Neural cell (in vitro differentiated cells): ENCODE results near the gene UQCRHL. TPM values are rescaled to one million over a fixed set of nuclear protein-coding genes. Genes with fewer than 3 reads are reported as not detected.

ENCODE experiments used
- H2AFZ ChIP-seq: fragments of 200-600, 300-800 bp; sonication (generic), shearing (Covaris generic); 2 replicates; pipeline ENCODE4 v1.6.0; 2014; ENCODE audit warnings: low read depth, mild to moderate bottlenecking, antibody characterized with exemption, low read length, moderate library complexity
- H3F3A ChIP-seq: fragments of 200-600 bp; shearing (Covaris generic); 2 replicates; pipeline ENCODE4 v1.6.1; 2016; ENCODE audit warnings: mild to moderate bottlenecking, moderate library complexity, mixed read lengths, antibody characterized with exemption, low read length; ENCODE audit not compliant: insufficient read depth, poor library complexity, severe bottlenecking
- H3K27ac ChIP-seq: fragments of 200-600, 300-800 bp; sonication (generic), shearing (Covaris generic); 2 replicates; pipeline ENCODE4 v1.5.1; 2014; ENCODE audit warnings: mild to moderate bottlenecking, low read length, moderate library complexity
- H3K27me3 ChIP-seq: fragments of 300-800, 200-600 bp; sonication (generic), shearing (Covaris generic); 2 replicates; pipeline ENCODE4 v1.6.0; 2014; ENCODE audit warnings: mild to moderate bottlenecking, low read depth, low read length, moderate library complexity; ENCODE audit not compliant: insufficient read depth
- H3K36me3 ChIP-seq: fragments of 300-800, 200-600 bp; sonication (generic), shearing (Covaris generic); 2 replicates; pipeline ENCODE4 v1.5.1; 2014; ENCODE audit warnings: mild to moderate bottlenecking, antibody characterized with exemption, low read length, moderate library complexity; ENCODE audit not compliant: insufficient read depth
- H3K4me2 ChIP-seq: fragments of 300-800, 200-600 bp; sonication (generic), shearing (Covaris generic); 2 replicates; pipeline ENCODE4 v1.6.0; 2014; ENCODE audit warnings: mild to moderate bottlenecking, low read length
- H3K4me3 ChIP-seq: fragments of 300-800, 200-600 bp; sonication (generic), shearing (Covaris generic); 2 replicates; pipeline ENCODE4 v1.5.1; 2014; ENCODE audit warnings: mild to moderate bottlenecking, low read length, moderate library complexity
- H3K79me2 ChIP-seq: fragments of 200-600 bp; shearing (Covaris generic); replicated peaks from 2 replicates; pipeline ENCODE4 v1.6.0; 2014; ENCODE audit warnings: mild to moderate bottlenecking, low read length, moderate library complexity; ENCODE audit not compliant: insufficient read depth
- H3K9ac ChIP-seq: fragments of 300-800, 200-600 bp; sonication (generic), shearing (Covaris generic); 2 replicates; pipeline ENCODE4 v1.6.1; 2016; ENCODE audit warnings: mild to moderate bottlenecking, low read length, mixed read lengths
- H3K9me2 ChIP-seq: fragments of 200-600 bp; shearing (Covaris generic); 2 replicates; pipeline ENCODE4 v1.6.1; 2016; ENCODE audit warnings: mild to moderate bottlenecking, low read length, mixed read lengths; ENCODE audit not compliant: insufficient read depth
- H3K9me3 ChIP-seq: fragments of 200-600, 300-800 bp; sonication (generic), shearing (Covaris generic); 2 replicates; pipeline ENCODE4 v1.6.1; 2016; ENCODE audit warnings: mild to moderate bottlenecking, mixed run types, low read length, moderate library complexity, mixed read lengths
- H4K20me1 ChIP-seq: fragments of 200-600 bp; shearing (Covaris generic); 2 replicates; pipeline ENCODE4 v1.6.1; 2016; ENCODE audit warnings: mild to moderate bottlenecking, mixed run types; ENCODE audit not compliant: insufficient read depth
- EP300 ChIP-seq: fragments of 450-650 bp; conservative IDR thresholded peaks from 2 replicates; pipeline ENCODE4 v1.6.1; 2014; ENCODE audit warnings: antibody characterized with exemption, mild to moderate bottlenecking, moderate library complexity; ENCODE audit not compliant: poor library complexity, severe bottlenecking
- EZH2 ChIP-seq: fragments of 200-600, 300-800 bp; shearing (Covaris generic), sonication (generic); IDR thresholded peaks from 2 replicates; pipeline ENCODE4 v1.6.1; 2014; ENCODE audit warnings: antibody characterized with exemption, low read length, borderline replicate concordance, mild to moderate bottlenecking; ENCODE audit not compliant: insufficient read depth, poor library complexity, severe bottlenecking
- MXI1 ChIP-seq: fragments of 450-650 bp; conservative IDR thresholded peaks from 2 replicates; pipeline ENCODE4 v1.6.1; 2014; ENCODE audit warnings: antibody characterized with exemption, mild to moderate bottlenecking; ENCODE audit not compliant: poor library complexity, severe bottlenecking
- POLR2AphosphoS5 ChIP-seq: IDR thresholded peaks from 2 replicates; pipeline ENCODE4 v1.6.1; 2012
- RAD21 ChIP-seq: fragments of 450-650 bp; conservative IDR thresholded peaks from 2 replicates; pipeline ENCODE4 v1.6.1; 2014; ENCODE audit warnings: antibody characterized with exemption, mild to moderate bottlenecking, moderate library complexity
- REST ChIP-seq: IDR thresholded peaks from 2 replicates; pipeline ENCODE4 v1.6.1; 2012; ENCODE audit warnings: borderline replicate concordance
- SMC3 ChIP-seq: fragments of 450-650 bp; conservative IDR thresholded peaks from 2 replicates; pipeline ENCODE4 v1.6.1; 2014; ENCODE audit warnings: antibody characterized with exemption, mild to moderate bottlenecking, moderate library complexity; ENCODE audit not compliant: poor library complexity
- TAF1 ChIP-seq: IDR thresholded peaks from 2 replicates; pipeline ENCODE4 v1.6.1; 2012; ENCODE audit warnings: low read depth
- polyA plus RNA-seq: library from polyadenylated mRNA; depleted of rRNA; stranded (reverse); fragments of >200 nt; gene quantifications from 2 replicates; pipeline ENCODE4 v1.2.3, GENCODE V29; 2014
- TF ChIP-seq, protein P1 (sequence below): fragments of 450-650 bp; IDR thresholded peaks from 2 replicates; pipeline ENCODE4 v1.5.1; 2014; ENCODE audit warnings: antibody characterized with exemption, mild to moderate bottlenecking, moderate library complexity; ENCODE audit not compliant: poor library complexity, severe bottlenecking

UQCRHL gene
- polyA plus RNA-seq, 1 donor from 2014 or later, result 6.1 TPM

DNA sequence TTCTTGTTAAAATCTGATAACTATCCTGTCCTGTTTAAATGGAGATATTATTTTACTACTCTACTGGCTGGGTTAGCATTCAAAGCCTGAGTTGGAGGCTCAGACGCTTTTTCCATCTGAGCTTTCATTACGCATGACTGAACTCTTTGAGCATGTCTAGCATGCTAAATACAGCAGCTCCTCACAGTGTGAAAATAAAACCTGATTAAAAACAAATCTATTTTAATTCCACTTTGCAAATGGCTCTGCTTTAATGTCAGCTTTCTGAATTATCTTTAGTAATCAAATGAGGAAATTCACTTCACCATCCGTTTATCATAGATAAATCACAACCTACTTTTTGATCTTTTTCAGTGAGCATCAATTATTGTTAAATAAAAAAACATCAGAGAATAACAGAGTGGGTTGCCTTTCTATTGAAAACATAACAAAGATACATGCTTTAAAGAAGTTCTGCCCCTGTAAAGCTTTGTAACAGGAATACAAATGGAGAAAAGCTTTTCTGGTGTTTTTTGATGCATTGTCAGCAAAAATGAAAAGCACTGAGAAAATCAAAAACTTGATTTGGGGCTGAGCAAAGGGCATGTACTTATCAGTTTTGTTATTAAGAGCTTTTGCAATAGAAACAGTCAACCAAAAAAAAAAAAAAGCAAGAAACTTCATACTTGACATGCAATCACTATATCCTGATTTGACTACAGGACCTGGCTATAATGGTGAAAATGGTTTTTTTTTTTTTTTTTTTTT, 36.5 kb upstream of the UQCRHL start:
- no peaks in the 10 kb centered on the region for H4K20me1 ChIP-seq
- no peaks in the 10 kb centered on the region for H3K27me3 ChIP-seq
- H3K9ac ChIP-seq, result peak overlapping the region; percentile 32
- TF ChIP-seq EZH2 (no peak), POLR2AphosphoS5 (no peak), TAF1 (no peak), MXI1 (no peak)
- H3K36me3 ChIP-seq, result no peaks in the 10 kb centered on the region
- H3K9me3 ChIP-seq, result no peaks in the 10 kb centered on the region
- peak overlapping the region; percentile 52 for H3K27ac ChIP-seq
- H3F3A ChIP-seq, result peaks cover 8% of the 10 kb centered on the region
- H3K9me2 ChIP-seq, result no peaks in the 10 kb centered on the region
- peak overlapping the region; percentile 73 for H3K4me2 ChIP-seq
- no peak overlapping the region for H2AFZ ChIP-seq
- peaks cover 24% of the 10 kb centered on the region for H3K79me2 ChIP-seq
- peak overlapping the region; percentile 55 for H3K4me3 ChIP-seq

DNA sequence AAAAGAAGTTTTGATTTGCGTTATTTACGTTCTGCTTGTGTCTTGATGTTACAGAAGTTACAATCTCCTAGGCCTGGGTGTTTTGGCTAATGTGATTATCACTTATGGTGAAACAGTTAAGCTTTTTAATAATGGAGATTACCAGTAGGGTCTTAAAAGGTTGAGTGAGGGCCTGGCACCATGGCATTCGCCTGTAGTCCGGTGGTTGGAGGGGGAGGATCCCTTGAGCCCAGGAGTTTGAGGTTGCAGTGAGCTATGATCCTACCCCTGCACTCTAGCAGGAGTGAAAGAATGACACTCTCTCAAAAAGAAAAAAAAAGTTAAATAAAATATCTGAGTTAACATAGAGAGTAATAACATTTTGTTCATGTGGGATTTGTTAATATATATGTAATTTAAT, 31.3 kb upstream of the UQCRHL start:
- Histone ChIP-seq H3K9me3 (no peaks in the 10 kb centered on the region), H3K27ac (no peak overlapping the region), H3K9me2 (no peaks in the 10 kb centered on the region), H3K4me3 (no peak overlapping the region), H4K20me1 (no peaks in the 10 kb centered on the region), H3K79me2 (peaks cover 2% of the 10 kb centered on the region), H3K9ac (no peak overlapping the region), H3K4me2 (no peak overlapping the region), H3K27me3 (no peaks in the 10 kb centered on the region), H2AFZ (no peak overlapping the region), H3F3A (no peaks in the 10 kb centered on the region), H3K36me3 (no peaks in the 10 kb centered on the region)
- TF ChIP-seq RAD21 (no peak), EP300 (no peak), POLR2AphosphoS5 (no peak), MXI1 (no peak), EZH2 (no peak), TAF1 (no peak), SMC3 (no peak), REST (no peak)
- TF ChIP-seq, protein P1, sequence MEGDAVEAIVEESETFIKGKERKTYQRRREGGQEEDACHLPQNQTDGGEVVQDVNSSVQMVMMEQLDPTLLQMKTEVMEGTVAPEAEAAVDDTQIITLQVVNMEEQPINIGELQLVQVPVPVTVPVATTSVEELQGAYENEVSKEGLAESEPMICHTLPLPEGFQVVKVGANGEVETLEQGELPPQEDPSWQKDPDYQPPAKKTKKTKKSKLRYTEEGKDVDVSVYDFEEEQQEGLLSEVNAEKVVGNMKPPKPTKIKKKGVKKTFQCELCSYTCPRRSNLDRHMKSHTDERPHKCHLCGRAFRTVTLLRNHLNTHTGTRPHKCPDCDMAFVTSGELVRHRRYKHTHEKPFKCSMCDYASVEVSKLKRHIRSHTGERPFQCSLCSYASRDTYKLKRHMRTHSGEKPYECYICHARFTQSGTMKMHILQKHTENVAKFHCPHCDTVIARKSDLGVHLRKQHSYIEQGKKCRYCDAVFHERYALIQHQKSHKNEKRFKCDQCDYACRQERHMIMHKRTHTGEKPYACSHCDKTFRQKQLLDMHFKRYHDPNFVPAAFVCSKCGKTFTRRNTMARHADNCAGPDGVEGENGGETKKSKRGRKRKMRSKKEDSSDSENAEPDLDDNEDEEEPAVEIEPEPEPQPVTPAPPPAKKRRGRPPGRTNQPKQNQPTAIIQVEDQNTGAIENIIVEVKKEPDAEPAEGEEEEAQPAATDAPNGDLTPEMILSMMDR, result no peak
